GM15510 (cell line): ENCODE data around the gene SPDYE4.

Source experiments
- POLR2A ChIP-seq: IDR thresholded peaks from 3 replicates; pipeline ENCODE4 v1.6.1; 2011; ENCODE audit warnings: borderline replicate concordance; ENCODE audit not compliant: insufficient read length; ENCODE audit errors: extremely low read depth

Gene SPDYE4

GRCh38 chr17:8736362-8736761 lies 22.0 kb downstream of the SPDYE4 start:
- no peak for TF ChIP-seq POLR2A

GRCh38 chr17:8735336-8735939 lies 22.9 kb downstream of the SPDYE4 start:
- TF ChIP-seq POLR2A: no peak

GRCh38 chr17:8734876-8735275 lies 23.5 kb downstream of the SPDYE4 start:
- TF ChIP-seq POLR2A: no peak

- TF ChIP-seq POLR2A: no peak
Measured at GRCh38 chr17:8732406-8733085, 25.8 kb downstream of the SPDYE4 start.

DNA sequence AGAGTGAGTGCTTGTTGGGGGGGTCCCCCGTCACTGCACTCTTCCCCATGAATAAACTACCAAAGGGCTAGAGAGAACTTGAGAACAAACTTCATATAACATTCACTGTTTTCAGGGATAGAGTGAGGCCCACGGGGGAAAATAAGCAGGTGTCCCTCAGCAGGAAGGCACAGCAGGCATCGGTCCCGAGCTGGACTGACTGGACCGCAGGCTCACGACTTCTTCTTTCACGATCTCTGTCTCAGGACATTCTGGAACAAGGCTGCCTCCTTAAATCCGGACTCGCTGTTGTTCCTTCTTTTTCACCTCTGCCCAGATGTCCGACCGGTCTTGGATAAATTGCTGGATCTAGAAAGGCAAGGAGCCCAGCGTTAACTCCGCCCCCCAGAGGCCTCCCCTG lies 28.5 kb downstream of the SPDYE4 start:
- no peak for TF ChIP-seq POLR2A

DNA sequence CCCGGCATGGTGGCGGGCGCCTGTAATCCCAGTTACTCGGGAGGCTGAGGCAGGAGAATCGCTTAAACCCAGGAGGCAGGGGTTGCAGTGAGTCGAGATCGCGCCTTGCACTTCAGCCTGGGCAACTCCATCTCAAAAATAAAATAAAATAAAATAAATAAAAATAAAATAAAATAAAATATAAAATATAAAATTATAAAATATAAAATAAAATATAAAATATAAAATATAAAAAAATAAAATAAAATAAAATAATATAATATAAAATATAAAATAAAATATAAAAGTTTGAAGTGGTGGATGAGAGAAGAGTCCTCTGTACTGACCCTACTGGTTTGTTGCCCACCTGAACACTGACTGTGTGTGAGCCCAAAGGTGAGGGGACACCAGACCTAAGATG lies 28.9 kb downstream of the SPDYE4 start:
- no peak for TF ChIP-seq POLR2A

- no peak for TF ChIP-seq POLR2A
Measured at GRCh38 chr17:8728971-8729370, 29.4 kb downstream of the SPDYE4 start.

DNA sequence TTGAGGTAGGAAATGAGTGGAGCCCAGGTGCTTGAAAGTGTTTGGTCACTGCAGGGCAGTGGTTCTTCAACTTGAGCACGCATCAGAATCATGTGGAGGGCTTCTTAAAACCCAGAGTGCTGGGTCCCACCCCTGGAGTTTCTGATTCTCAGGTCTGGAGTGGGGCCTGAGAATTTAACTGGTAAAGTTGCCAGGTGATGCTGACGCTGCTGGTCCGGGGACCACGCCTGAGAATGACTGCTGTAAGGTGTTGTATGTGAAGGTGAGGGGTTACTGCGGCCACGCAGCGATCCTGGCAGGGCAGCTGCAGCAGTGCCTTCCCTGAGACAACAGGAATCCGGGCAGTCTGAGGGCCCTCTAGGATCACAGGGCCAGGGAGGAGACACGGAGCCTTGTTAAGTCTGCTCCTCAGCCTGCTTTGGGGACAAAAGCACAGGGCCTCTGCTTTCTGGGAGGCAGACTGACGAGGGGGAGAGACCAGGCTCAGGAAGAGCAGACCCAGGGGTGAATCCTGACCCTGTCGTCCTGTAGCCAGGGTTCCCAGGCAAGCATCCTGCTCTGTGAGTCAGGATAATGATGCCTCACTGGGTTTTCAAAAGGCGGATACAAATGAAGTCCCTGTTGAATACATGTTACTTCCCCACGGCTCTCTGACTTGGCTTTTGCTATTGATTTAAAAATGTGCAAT lies 30.0 kb downstream of the SPDYE4 start:
- no peak for TF ChIP-seq POLR2A

DNA sequence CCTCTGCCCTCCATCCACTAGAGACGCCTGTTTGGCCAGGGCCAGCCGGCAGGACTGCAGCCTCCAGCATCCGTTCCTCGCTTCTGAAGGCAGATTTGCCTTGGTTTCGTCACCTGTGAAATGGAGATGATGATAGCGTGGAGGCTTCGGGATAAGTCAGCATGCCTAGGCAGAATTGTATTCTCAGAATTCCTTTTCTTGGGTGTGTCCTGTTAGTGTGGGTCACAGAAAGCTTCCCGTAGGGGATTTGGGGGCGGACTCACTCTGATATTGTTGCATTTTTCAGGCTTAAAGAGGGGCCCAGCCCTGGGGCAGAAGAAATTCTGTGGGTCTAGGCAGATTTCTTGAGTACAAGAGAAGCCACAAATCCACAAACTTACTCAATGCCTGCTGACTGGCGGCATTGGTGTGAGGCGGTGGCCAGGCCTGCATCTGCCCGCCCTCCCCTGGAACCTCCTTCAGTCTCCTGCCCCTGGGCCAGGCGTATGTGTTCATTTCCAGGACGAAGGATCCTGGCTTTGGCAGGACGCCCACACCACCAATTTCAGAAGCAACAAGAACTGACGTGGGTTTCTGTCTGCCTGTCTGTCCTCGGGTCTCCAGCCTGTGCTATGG lies 31.3 kb downstream of the SPDYE4 start:
- no peak for TF ChIP-seq POLR2A

GRCh38 chr17:8725881-8726876 lies 32.2 kb downstream of the SPDYE4 start:
- no peak for TF ChIP-seq POLR2A

GRCh38 chr17:8724451-8724850 lies 33.9 kb downstream of the SPDYE4 start:
- TF ChIP-seq POLR2A: no peak

DNA sequence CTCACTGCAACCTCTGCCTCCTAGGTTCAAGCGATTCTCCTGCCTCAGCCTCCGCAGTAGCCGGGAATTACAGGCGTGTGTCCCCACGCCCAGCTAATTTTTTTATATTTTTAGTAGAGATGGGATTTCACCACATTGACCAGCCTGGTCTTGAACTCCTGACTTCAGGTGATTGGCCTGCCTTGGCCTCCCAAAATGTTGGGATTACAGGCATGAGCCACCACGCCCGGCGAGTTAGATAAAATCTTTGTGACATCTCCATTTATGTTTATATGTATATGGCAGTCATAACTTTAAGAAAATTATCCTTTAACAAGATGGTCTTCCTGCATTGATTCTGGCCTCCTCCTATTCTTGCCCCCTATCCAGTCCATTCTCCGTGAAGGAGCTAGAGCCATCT lies 37.8 kb downstream of the SPDYE4 start:
- TF ChIP-seq POLR2A: no peak

GRCh38 chr17:8719291-8720246 lies 38.8 kb downstream of the SPDYE4 start:
- TF ChIP-seq POLR2A: no peak

- TF ChIP-seq POLR2A: no peak
Measured at GRCh38 chr17:8718001-8718563, 40.3 kb downstream of the SPDYE4 start.

- no peak for TF ChIP-seq POLR2A
Measured at GRCh38 chr17:8713878-8714277, 44.5 kb downstream of the SPDYE4 start.
